Loucy (cell line): Measurements from ENCODE around the gene SLC6A2.

Experiments used
- H2AFZ ChIP-seq: fragments of 200-600 bp; sonication (generic); 2 replicates; pipeline ENCODE4 v1.6.0; 2016; ENCODE audit warnings: antibody characterized with exemption, mild to moderate bottlenecking, low read length, moderate library complexity
- H3F3A ChIP-seq: fragments of 200-600 bp; 2 replicates; pipeline ENCODE4 v1.6.0; 2016; ENCODE audit warnings: antibody characterized with exemption, low read depth, mild to moderate bottlenecking
- H3K27me3 ChIP-seq: fragments of 200-600 bp; sonication (generic); 2 replicates; pipeline ENCODE4 v1.6.1; 2014; ENCODE audit warnings: low read length, mild to moderate bottlenecking; ENCODE audit not compliant: insufficient read depth, poor library complexity, severe bottlenecking
- H3K36me3 ChIP-seq: fragments of 200-600 bp; sonication (generic); 2 replicates; pipeline ENCODE4 v1.6.1; 2016; ENCODE audit warnings: low read length; ENCODE audit not compliant: insufficient read depth
- H3K4me1 ChIP-seq: fragments of 200-600 bp; sonication (generic); 2 replicates; pipeline ENCODE4 v1.5.1; 2014; ENCODE audit warnings: low read length, mild to moderate bottlenecking; ENCODE audit not compliant: insufficient read depth, poor library complexity, severe bottlenecking
- H3K4me2 ChIP-seq: fragments of 200-600 bp; sonication (generic); 2 replicates; pipeline ENCODE4 v1.6.0; 2014; ENCODE audit warnings: antibody characterized with exemption, low read length, low read depth, mild to moderate bottlenecking; ENCODE audit not compliant: poor library complexity, severe bottlenecking
- H3K4me3 ChIP-seq: fragments of 200-600 bp; sonication (generic); 2 replicates; pipeline ENCODE4 v1.5.1; 2014; ENCODE audit warnings: low read length, mild to moderate bottlenecking, mixed read lengths; ENCODE audit not compliant: poor library complexity, severe bottlenecking
- H3K79me2 ChIP-seq: fragments of 200-600 bp; sonication (generic); 2 replicates; pipeline ENCODE4 v1.6.1; 2014; ENCODE audit warnings: low read length; ENCODE audit not compliant: insufficient read depth
- H3K9ac ChIP-seq: fragments of 200-600 bp; sonication (generic); 2 replicates; pipeline ENCODE4 v1.6.0; 2014; ENCODE audit warnings: mild to moderate bottlenecking, low read depth, low read length, moderate library complexity; ENCODE audit not compliant: poor library complexity, severe bottlenecking
- H3K9me2 ChIP-seq: fragments of 200-600 bp; sonication (generic); replicated peaks from 2 replicates; pipeline ENCODE4 v1.6.1; 2016; ENCODE audit warnings: low read depth, low read length, mixed read lengths
- H3K9me3 ChIP-seq: fragments of 200-600 bp; sonication (generic); 2 replicates; pipeline ENCODE4 v1.6.1; 2014; ENCODE audit warnings: mild to moderate bottlenecking, antibody characterized with exemption, low read length, low read depth; ENCODE audit not compliant: insufficient read depth
- H4K20me1 ChIP-seq: fragments of 200-600 bp; sonication (generic); 2 replicates; pipeline ENCODE4 v1.6.0; 2014; ENCODE audit warnings: antibody characterized with exemption, low read length, mild to moderate bottlenecking; ENCODE audit not compliant: insufficient read depth, poor library complexity, severe bottlenecking
- EZH2phosphoT487 ChIP-seq: fragments of 200-600 bp; IDR thresholded peaks from 2 replicates; pipeline ENCODE4 v1.6.1; 2018; ENCODE audit warnings: antibody characterized with exemption, mild to moderate bottlenecking, moderate library complexity, borderline replicate concordance
- TF ChIP-seq, protein P1 (sequence below): fragments of 200-600 bp; sonication (generic); conservative IDR thresholded peaks from 2 replicates; pipeline ENCODE4 v1.5.1; 2014; ENCODE audit warnings: mild to moderate bottlenecking, antibody characterized with exemption, low read length

SLC6A2 gene

DNA sequence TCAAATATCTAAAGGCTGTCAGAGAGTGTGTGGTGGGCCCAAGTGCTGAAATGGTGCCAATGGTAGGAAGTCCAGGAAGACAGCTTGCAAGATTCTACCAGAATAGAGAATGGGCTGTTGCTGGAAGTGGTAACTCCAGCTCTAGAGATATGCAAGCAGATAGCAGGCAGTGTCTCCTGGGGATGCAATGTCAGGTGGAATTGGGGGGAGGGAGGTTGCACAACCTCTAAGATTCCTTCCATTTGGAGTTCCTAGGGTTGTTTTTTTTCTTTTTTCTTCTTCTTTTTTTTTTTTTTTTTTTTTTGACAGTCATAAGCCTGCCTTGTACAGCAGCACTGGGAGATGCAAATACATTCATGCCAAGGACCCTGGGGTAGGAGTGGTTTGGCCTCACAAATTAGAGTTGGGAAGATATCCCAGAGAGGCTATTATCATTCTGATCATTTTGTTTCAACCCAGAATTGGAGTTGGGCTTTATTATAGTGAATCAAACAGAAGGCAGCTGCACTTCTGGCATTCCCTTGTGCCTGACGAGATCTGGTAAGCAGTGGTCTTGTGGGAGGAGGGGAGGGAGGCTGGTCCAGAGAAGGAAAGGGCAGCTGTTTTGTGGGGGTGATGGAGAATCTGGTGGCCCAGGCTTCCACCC, 51.1 kb downstream of the SLC6A2 start:
- H3K9me3 ChIP-seq: no peaks in the 10 kb centered on the region

DNA sequence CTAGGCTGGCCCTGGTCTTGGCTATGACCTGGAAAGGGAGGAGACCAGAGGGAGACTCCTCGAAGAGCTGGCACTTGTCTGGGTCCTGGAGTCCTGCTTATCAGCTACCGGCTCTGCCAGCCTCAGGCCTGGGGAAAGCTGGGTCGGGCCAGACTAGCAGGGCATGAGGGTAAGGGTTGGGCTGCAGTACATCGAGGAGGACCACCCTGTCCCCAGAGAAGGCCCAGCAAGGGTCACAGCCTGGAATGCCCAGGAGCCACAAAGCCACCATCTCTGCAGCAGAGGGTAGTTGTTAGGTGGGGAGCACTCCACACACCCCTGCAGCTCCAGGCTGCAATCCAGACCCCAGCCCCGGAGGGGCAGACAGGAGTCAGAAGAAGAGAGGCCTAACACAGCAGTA, 54.0 kb downstream of the SLC6A2 start:
- H3K27me3 ChIP-seq: no peaks in the 10 kb centered on the region
- H3F3A ChIP-seq: no peaks in the 10 kb centered on the region
- no peaks in the 10 kb centered on the region for H3K9me3 ChIP-seq
- no peak for TF ChIP-seq EZH2phosphoT487
- TF ChIP-seq, protein P1, sequence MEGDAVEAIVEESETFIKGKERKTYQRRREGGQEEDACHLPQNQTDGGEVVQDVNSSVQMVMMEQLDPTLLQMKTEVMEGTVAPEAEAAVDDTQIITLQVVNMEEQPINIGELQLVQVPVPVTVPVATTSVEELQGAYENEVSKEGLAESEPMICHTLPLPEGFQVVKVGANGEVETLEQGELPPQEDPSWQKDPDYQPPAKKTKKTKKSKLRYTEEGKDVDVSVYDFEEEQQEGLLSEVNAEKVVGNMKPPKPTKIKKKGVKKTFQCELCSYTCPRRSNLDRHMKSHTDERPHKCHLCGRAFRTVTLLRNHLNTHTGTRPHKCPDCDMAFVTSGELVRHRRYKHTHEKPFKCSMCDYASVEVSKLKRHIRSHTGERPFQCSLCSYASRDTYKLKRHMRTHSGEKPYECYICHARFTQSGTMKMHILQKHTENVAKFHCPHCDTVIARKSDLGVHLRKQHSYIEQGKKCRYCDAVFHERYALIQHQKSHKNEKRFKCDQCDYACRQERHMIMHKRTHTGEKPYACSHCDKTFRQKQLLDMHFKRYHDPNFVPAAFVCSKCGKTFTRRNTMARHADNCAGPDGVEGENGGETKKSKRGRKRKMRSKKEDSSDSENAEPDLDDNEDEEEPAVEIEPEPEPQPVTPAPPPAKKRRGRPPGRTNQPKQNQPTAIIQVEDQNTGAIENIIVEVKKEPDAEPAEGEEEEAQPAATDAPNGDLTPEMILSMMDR: no peak
- H3K4me3 ChIP-seq: no peak overlapping the region
- no peaks in the 10 kb centered on the region for H3K79me2 ChIP-seq
- no peak overlapping the region for H3K4me2 ChIP-seq
- H4K20me1 ChIP-seq: no peaks in the 10 kb centered on the region
- no peaks in the 10 kb centered on the region for H3K9me2 ChIP-seq
- no peaks in the 10 kb centered on the region for H3K4me1 ChIP-seq
- H3K9ac ChIP-seq: no peak overlapping the region
- no peak overlapping the region for H2AFZ ChIP-seq
- no peaks in the 10 kb centered on the region for H3K36me3 ChIP-seq

More for the DNA sequence above, 51.1 kb downstream of the SLC6A2 start:
- H3K9me2 ChIP-seq: no peaks in the 10 kb centered on the region
- no peaks in the 10 kb centered on the region for H3K36me3 ChIP-seq
- no peaks in the 10 kb centered on the region for H3F3A ChIP-seq
- no peaks in the 10 kb centered on the region for H4K20me1 ChIP-seq
- no peaks in the 10 kb centered on the region for H3K79me2 ChIP-seq
- no peak overlapping the region for H3K4me3 ChIP-seq
- no peak overlapping the region for H2AFZ ChIP-seq
- H3K4me2 ChIP-seq: no peak overlapping the region
- peaks cover 5% of the 10 kb centered on the region for H3K4me1 ChIP-seq
- TF ChIP-seq, protein P1: no peak
- no peak for TF ChIP-seq EZH2phosphoT487
- H3K27me3 ChIP-seq: no peaks in the 10 kb centered on the region
- H3K9ac ChIP-seq: no peak overlapping the region

DNA sequence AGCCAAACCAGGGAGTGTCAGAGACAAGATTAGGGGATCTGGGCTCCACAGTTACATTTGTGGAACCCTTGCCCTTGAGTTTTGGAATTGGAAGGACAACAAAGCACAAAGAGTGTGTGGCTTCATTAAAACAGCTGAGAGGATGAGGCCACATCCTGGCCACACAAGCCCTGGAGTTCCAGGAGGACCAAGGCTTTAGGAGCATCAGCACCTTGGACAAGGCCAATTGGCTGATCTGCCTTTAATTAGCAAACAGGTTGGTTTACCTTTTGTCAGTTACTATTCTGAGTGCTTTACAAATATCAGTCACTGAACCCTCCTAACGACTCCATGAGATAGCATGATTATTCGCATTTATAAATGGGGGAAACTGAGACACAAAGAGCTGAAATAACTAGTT, 54.7 kb downstream of the SLC6A2 start:
- Histone ChIP-seq H4K20me1 (no peaks in the 10 kb centered on the region), H3K27me3 (no peaks in the 10 kb centered on the region), H3K9me2 (no peaks in the 10 kb centered on the region), H3K4me3 (no peak overlapping the region), H3F3A (no peaks in the 10 kb centered on the region), H3K79me2 (no peaks in the 10 kb centered on the region), H3K9ac (no peak overlapping the region), H3K36me3 (no peaks in the 10 kb centered on the region), H3K9me3 (no peaks in the 10 kb centered on the region), H3K4me1 (no peaks in the 10 kb centered on the region), H2AFZ (no peak overlapping the region), H3K4me2 (no peak overlapping the region)
- no peak for TF ChIP-seq EZH2phosphoT487
- TF ChIP-seq, protein P1: no peak
